ENCODE measurements around the gene CHMP3. TPM values are rescaled to one million over a fixed set of nuclear protein-coding genes. Genes with fewer than 3 reads are reported as not detected.

The CHMP3 gene
- total and polyA plus RNA-seq, 8 donors: 25.7 to 87.6 (median 70.9) TPM

GRCh38 chr2:86513948-86514660, 49.1 kb downstream of the CHMP3 start:
- no peak for ATAC-seq
- FAIRE-seq: no peak
- peaks cover 0 to 12% (median 9%) of the 10 kb centered on the region in 3 donors for H3K36me3 ChIP-seq
- 94 to 95% methylated on average over 5 of the region's 5 CpGs for WGBS, 2 donors
- no peaks in the 10 kb centered on the region for H3K9me3 ChIP-seq
- no peaks in the 10 kb centered on the region for H3K27me3 ChIP-seq
- H3K4me3 ChIP-seq: no peak overlapping the region
- no peak for TF ChIP-seq CTCF (IDR thresholded peaks at IDR 0.05)
- intact Hi-C loops (cut with DNase I): no loop called here
- no peak overlapping the region for H3K27ac ChIP-seq
- DNase-seq: no peak
- H3K4me1 ChIP-seq: no peaks in the 10 kb centered on the region

GRCh38 chr2:86512892-86513291, 50.4 kb downstream of the CHMP3 start:
- H3K4me3 ChIP-seq: no peak overlapping the region
- H3K27me3 ChIP-seq: no peaks in the 10 kb centered on the region
- intact Hi-C loops (cut with DNase I): no loop called here
- H3K27ac ChIP-seq: no peak overlapping the region
- no peaks in the 10 kb centered on the region for H3K4me1 ChIP-seq
- peaks cover 0 to 15% (median 13%) of the 10 kb centered on the region in 3 donors for H3K36me3 ChIP-seq
- ATAC-seq (no peak), DNase-seq (no peak), FAIRE-seq (no peak)
- 83% methylated on average over 2 of the region's 2 CpGs for WGBS, 2 donors
- no peak for TF ChIP-seq CTCF (IDR thresholded peaks at IDR 0.05)
- no peaks in the 10 kb centered on the region for H3K9me3 ChIP-seq

- FAIRE-seq (no peak), DNase-seq (no peak), ATAC-seq (no peak)
- intact Hi-C loops (cut with DNase I): no loop called here
- no peak overlapping the region for H3K4me3 ChIP-seq
- H3K4me1 ChIP-seq: no peaks in the 10 kb centered on the region
- TF ChIP-seq CTCF (IDR thresholded peaks at IDR 0.05): no peak
- no peaks in the 10 kb centered on the region for H3K9me3 ChIP-seq
- peaks cover 0 to 21% (median 13%) of the 10 kb centered on the region in 3 donors for H3K36me3 ChIP-seq
- no peaks in the 10 kb centered on the region for H3K27me3 ChIP-seq
- WGBS, 2 donors: 82 to 89% methylated on average over 4 of the region's 4 CpGs
- H3K27ac ChIP-seq: no peak overlapping the region
Measured at GRCh38 chr2:86512034-86512433, 51.2 kb downstream of the CHMP3 start.

GRCh38 chr2:86510436-86510933, 52.8 kb downstream of the CHMP3 start:
- Histone ChIP-seq H3K27me3 (no peaks in the 10 kb centered on the region), H3K36me3 (peaks cover 6 to 27% (median 13%) of the 10 kb centered on the region in 3 donors), H3K4me1 (no peaks in the 10 kb centered on the region), H3K27ac (no peak overlapping the region), H3K4me3 (no peak overlapping the region), H3K9me3 (no peaks in the 10 kb centered on the region)
- DNase-seq (no peak), ATAC-seq (no peak), FAIRE-seq (no peak)
- 95 to 96% methylated on average over 4 of the region's 4 CpGs for WGBS, 2 donors
- no peak for TF ChIP-seq CTCF (IDR thresholded peaks at IDR 0.05)
- intact Hi-C loops (cut with DNase I): no loop called here

- intact Hi-C loops (cut with DNase I): no loop called here
- Histone ChIP-seq H3K4me3 (no peak overlapping the region), H3K27ac (no peak overlapping the region), H3K9me3 (no peaks in the 10 kb centered on the region), H3K27me3 (no peaks in the 10 kb centered on the region), H3K4me1 (no peaks in the 10 kb centered on the region), H3K36me3 (peaks cover 6 to 36% (median 13%) of the 10 kb centered on the region in 3 donors)
- TF ChIP-seq CTCF (IDR thresholded peaks at IDR 0.05): no peak
- DNase-seq: no peak
- WGBS, 2 donors: 94 to 96% methylated on average over 7 of the region's 7 CpGs
- ATAC-seq: no peak
- no peak for FAIRE-seq
Measured at GRCh38 chr2:86507600-86507999, 55.6 kb downstream of the CHMP3 start.
